Measurements from ENCODE around the gene GVQW3. TPM values are rescaled to one million over a fixed set of nuclear protein-coding genes. Genes with fewer than 3 reads are reported as not detected.
"Not testable (repeated sequence)": the region's sequence is repeated elsewhere in the genome, so short reads cannot be mapped to it uniquely, and the experiment has no call there.

Gene GVQW3
- total RNA-seq, 1 experiment from 2014 or later: 6.2 TPM

- Histone ChIP-seq H3K9me3 (ENCODE audit: low read depth, low read length, poor library complexity, severe bottlenecking) (no peaks in the 10 kb centered on the region), H3K4me1 (ENCODE audit: insufficient read depth, low read length, poor library complexity, severe bottlenecking) (no peaks in the 10 kb centered on the region), H3K4me3 (ENCODE audit: low read depth, low read length, poor library complexity, severe bottlenecking) (no peak overlapping the region), H3K27ac (ENCODE audit: low read depth, low read length, poor library complexity, severe bottlenecking) (no peak overlapping the region), H3K27me3 (replicated peaks; ENCODE audit: insufficient read depth, low read depth, low read length, poor library complexity) (no peaks in the 10 kb centered on the region), H3K36me3 (ENCODE audit: insufficient read depth, low read length, poor library complexity, severe bottlenecking) (no peaks in the 10 kb centered on the region)
- DNase-seq (ENCODE audit: low spot score): no peak
- no TSS peak for BruUV-seq (replicated peaks)
- intact Hi-C loops (cut with micrococcal nuclease; ENCODE audit: unreplicated experiment): no loop called here
- ChIA-PET CTCF (no interaction called here), POLR2A (ENCODE audit: low non-redundant PET) (no interaction called here)
- TF ChIP-seq CTCF (conservative IDR thresholded peaks at IDR 0.05; ENCODE audit: low read depth, low read length): no peak
- no peak for TF ChIP-seq EZH2 (IDR thresholded peaks at IDR 0.05; ENCODE audit: borderline replicate concordance, low read depth, low read length, poor library complexity, severe bottlenecking)
Measured at GRCh38 chr11:76395296-76395695, 14.2 kb downstream of the GVQW3 start.

GRCh38 chr11:76397383-76397782 is 16.3 kb downstream of the GVQW3 start:
- TF ChIP-seq CTCF (conservative IDR thresholded peaks at IDR 0.05; ENCODE audit: low read depth, low read length) (no peak), EZH2 (IDR thresholded peaks at IDR 0.05; ENCODE audit: borderline replicate concordance, low read depth, low read length, poor library complexity, severe bottlenecking) (no peak)
- H3K4me3 ChIP-seq (ENCODE audit: low read depth, low read length, poor library complexity, severe bottlenecking): no peak overlapping the region
- BruUV-seq (replicated peaks): no TSS peak
- no peaks in the 10 kb centered on the region for H3K4me1 ChIP-seq (ENCODE audit: insufficient read depth, low read length, poor library complexity, severe bottlenecking)
- no peaks in the 10 kb centered on the region for H3K9me3 ChIP-seq (ENCODE audit: low read depth, low read length, poor library complexity, severe bottlenecking)
- no peak overlapping the region for H3K27ac ChIP-seq (ENCODE audit: low read depth, low read length, poor library complexity, severe bottlenecking)
- ChIA-PET CTCF (no interaction called here), POLR2A (ENCODE audit: low non-redundant PET) (no interaction called here)
- no peaks in the 10 kb centered on the region for H3K27me3 ChIP-seq (replicated peaks; ENCODE audit: insufficient read depth, low read depth, low read length, poor library complexity)
- intact Hi-C loops (cut with micrococcal nuclease; ENCODE audit: unreplicated experiment): no loop called here
- no peaks in the 10 kb centered on the region for H3K36me3 ChIP-seq (ENCODE audit: insufficient read depth, low read length, poor library complexity, severe bottlenecking)
- no peak for DNase-seq (ENCODE audit: low spot score)

DNA sequence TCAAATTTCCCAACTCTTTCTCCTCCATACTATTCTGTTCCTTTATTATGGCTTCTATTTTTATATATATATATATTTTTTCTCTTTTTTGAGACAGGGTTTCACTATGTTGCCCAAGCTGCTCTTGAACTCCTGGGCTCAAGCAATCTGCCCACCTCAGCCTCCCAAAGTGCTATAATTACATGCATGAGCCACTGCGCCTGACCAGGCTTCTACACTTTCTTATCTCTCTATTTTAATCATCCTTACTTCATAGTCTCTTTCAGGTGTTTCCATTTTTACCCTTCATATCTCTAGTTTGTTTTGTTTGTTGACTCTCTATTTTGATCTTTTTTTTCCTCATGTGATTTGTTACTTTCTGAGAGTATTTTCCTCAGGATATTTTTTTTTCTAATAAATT is 19.8 kb downstream of the GVQW3 start:
- Histone ChIP-seq H3K9me3 (ENCODE audit: low read depth, low read length, poor library complexity, severe bottlenecking) (no peaks in the 10 kb centered on the region), H3K27me3 (replicated peaks; ENCODE audit: insufficient read depth, low read depth, low read length, poor library complexity) (no peaks in the 10 kb centered on the region), H3K4me1 (ENCODE audit: insufficient read depth, low read length, poor library complexity, severe bottlenecking) (no peaks in the 10 kb centered on the region), H3K36me3 (ENCODE audit: insufficient read depth, low read length, poor library complexity, severe bottlenecking) (no peaks in the 10 kb centered on the region), H3K4me3 (ENCODE audit: low read depth, low read length, poor library complexity, severe bottlenecking) (no peak overlapping the region), H3K27ac (ENCODE audit: low read depth, low read length, poor library complexity, severe bottlenecking) (no peak overlapping the region)
- TF ChIP-seq EZH2 (IDR thresholded peaks at IDR 0.05; ENCODE audit: borderline replicate concordance, low read depth, low read length, poor library complexity, severe bottlenecking): no peak
- no peak for TF ChIP-seq CTCF (conservative IDR thresholded peaks at IDR 0.05; ENCODE audit: low read depth, low read length)
- POLR2A ChIA-PET (ENCODE audit: low non-redundant PET): no interaction called here
- intact Hi-C loops (cut with micrococcal nuclease; ENCODE audit: unreplicated experiment): no loop called here
- no peak for DNase-seq (ENCODE audit: low spot score)
- BruUV-seq (replicated peaks): no TSS peak
- CTCF ChIA-PET: no interaction called here

DNA sequence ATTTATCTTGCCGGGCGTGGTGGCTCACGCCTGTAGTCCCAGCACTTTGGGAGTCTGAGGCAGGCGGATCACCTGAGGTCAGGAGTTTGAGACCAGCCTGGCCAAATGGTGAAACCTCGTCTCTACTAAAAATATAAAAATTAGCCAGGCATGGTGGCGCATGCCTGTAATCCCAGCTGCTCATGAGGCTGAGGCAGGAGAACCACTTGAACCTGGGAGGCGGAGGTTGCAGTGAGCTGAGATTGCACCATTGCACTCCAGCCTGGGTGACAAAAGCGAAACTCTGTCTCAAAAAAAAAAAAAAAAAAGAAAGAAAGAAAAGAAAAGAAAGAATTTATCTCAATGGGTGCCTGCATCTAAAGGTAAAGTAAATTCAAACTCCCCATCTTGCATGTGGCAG is 20.4 kb downstream of the GVQW3 start:
- intact Hi-C loops (cut with micrococcal nuclease; ENCODE audit: unreplicated experiment); H3K9me3 ChIP-seq (ENCODE audit: low read depth, low read length, poor library complexity, severe bottlenecking); H3K4me3 ChIP-seq (ENCODE audit: low read depth, low read length, poor library complexity, severe bottlenecking); H3K36me3 ChIP-seq (ENCODE audit: insufficient read depth, low read length, poor library complexity, severe bottlenecking); POLR2A ChIA-PET (ENCODE audit: low non-redundant PET); H3K27me3 ChIP-seq (replicated peaks; ENCODE audit: insufficient read depth, low read depth, low read length, poor library complexity); H3K4me1 ChIP-seq (ENCODE audit: insufficient read depth, low read length, poor library complexity, severe bottlenecking); CTCF ChIA-PET; H3K27ac ChIP-seq (ENCODE audit: low read depth, low read length, poor library complexity, severe bottlenecking); DNase-seq (ENCODE audit: low spot score); BruUV-seq (replicated peaks): not testable (repeated sequence)
